Measurements from ENCODE around the gene PUM1.
"Not testable (repeated sequence)": the region's sequence is repeated elsewhere in the genome, so short reads cannot be mapped to it uniquely, and the experiment has no call there.

The PUM1 gene

DNA sequence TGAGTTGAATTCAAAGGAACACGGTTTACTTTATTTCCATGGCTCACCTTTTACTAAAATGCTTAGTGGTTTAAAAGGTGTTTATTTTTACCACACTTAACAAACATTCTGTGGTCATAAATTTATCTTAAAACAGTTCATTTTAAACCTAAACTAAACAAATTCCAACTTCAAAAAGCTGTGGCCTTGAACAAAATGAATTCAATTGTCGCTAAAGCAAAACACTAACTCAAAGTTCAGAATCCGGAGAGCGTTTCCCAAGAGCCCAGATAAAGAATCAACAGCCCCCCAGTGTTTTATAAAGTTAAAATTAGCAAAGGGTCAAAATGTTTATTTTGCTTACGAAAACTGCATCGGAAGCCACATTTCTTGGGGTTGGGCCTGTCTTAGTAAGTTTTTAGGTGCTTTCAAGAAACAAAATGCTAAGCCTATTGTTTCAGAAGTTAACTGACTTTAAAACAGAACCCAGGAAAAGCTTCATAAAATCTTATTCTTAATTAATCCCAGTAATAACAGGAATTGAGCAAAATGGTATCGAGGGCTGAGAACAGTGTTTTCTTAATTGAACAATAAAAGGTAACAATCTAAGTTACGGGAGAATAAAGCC, 1.3 kb downstream of the PUM1 start:
- DNase-seq (ENCODE audit: low spot score), result no peak

DNA sequence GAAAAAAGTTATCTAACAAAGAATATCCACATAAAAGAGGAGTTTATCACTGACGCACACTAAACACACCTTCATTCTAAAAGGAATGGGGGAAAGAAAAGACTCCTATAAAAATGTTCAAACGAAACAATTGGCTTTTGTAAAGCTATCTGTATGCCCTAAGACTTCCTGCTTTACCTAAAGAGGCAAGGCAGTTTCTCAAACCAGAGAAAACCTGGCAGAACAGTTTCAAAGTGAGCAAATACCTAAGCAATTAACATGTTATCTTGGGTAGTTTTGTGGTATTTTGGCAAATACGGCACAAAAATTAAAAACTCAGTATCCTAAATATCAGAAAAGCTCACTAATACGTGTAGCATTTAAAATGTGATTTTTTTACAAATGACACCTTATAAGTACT, 1.9 kb downstream of the PUM1 start:
- DNase-seq (ENCODE audit: low spot score), result no peak

DNA sequence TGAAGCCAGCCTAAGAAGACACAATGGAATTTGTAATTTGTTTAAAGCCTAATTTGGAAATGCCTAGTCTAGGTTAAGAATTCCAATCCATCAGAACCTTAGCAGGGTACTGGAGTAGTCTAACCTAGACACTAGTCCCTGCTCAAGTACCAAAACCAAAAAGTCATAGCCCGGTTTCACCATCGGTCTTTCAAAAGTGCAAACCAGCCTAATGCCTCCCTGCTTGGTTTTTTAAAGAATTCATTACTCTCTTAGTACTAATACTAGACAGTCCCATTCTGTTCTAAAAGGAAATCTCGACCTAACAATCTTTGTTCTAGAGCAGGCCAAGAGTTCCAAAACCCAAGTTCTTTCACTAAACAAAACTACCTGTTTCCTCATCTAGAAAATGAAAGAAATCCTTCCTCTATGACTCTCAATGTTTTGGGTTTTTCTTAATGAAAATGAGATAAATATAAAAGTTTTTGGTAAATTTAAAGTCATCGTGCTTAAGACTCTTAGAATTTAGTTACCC, 2.6 kb downstream of the PUM1 start:
- DNase-seq (ENCODE audit: low spot score), result no peak

DNA sequence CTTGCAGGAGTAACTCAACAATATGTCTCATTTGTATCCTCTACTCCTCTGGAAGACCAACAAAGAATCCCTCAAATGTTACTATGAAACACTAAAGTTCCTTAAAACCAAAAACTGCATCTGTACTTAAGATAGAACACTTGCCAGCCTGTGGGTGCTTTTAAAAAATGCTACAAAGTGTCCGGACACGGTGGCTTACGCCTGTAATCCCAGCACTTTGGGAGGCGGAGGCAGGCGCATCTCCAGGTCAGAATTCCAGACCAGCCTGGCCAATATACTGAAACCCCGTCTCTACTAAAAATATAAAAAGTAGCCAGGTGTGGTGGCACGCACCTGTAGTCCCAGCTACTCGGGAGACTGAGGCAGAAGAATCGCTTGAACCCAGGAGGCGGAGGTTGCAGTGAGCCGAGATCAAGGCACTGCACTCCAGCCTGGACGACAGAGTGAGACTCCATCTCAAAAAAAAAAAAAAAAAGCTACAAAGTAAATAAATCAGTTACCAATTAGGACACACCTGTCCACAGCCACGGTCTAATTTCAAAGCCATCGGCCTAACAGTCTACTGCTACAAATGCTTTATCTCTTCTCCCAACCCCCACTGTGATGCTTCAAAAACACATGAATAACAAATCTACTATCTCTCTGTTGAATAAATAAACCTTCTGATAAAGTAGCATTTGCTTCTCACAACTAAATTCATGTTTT, 3.2 kb downstream of the PUM1 start:
- not testable (repeated sequence) for DNase-seq (ENCODE audit: low spot score)

DNA sequence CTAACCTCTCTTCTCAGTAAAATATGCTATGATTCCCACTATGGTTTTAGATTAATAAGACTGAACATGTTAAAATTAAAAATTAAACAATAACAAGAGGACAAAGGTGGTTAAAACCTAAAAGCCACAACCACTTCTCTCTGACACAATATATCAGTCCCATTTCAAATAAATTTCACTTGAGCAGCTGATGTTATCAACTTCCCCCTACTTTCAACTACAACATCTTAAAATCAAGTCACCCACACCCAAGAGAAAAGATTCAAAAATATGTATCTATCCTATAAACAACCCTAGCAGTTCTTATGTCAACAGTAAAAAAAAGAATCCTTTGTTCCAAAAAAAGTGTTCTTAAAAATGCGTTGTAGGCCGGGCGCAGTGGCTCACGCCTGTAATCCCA, 7.5 kb downstream of the PUM1 start:
- no peak for DNase-seq (ENCODE audit: low spot score)

DNA sequence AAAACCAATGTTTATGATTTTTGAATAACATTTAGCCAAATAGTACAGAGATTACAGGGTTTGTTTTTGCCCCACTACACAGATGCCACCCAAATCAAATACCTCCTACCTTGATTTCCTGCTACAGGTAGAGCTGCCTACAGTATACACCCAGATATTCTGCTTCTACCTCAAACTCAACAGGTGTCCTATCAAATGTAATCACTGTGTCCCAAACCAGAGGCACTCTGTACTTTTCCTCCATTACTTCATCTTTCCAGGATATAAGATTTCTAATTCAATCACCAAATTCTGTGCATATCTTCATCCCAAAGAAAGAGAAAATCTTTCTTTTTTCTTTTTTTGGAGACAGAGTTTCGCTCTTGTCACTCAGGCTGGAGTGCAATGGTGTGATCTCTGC, 9.6 kb downstream of the PUM1 start:
- DNase-seq (ENCODE audit: low spot score), result no peak

DNA sequence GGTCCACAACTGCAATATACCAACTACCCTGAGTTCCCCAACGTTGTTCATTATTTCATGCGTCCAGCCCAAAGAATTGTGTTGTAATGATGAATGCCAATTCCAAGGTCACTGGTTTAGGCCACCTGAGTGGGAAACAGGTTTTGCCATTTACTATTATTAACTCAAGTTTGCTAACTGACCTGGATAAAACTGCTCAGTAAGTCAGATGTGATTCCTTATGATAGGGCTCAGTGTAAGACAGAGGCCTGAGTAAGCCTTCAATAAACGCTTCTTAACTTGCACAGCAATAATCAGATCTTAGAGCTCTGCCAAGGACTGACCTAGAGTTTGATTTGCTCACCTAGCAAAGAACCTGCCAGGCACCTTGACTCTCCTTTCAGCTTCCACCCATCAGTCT, 10.0 kb downstream of the PUM1 start:
- DNase-seq (ENCODE audit: low spot score), result no peak

DNA sequence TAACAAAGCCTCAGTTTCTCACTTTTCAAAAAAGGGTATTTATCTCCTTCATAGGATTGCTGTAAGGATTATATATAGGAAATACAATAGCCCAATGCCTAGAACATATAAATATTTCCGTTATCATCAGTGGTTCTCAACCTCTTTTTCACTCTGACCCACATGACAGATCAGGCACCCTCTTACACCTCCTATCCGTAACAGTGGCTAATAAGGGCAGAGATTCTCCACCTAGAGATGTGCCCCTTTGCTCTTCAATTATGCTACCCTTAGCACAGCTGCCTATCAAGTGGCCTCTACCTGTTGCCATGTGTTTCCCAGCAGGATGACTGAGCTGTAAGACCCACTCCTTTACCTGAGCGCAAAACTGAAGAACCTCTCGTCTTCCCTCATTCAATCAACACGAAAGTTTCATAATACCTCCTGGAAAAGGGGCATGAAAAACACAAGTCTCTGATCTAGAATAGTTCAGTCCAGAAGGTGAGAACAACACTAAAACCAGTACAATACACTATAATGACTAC, 10.5 kb downstream of the PUM1 start:
- no peak for DNase-seq (ENCODE audit: low spot score)

DNA sequence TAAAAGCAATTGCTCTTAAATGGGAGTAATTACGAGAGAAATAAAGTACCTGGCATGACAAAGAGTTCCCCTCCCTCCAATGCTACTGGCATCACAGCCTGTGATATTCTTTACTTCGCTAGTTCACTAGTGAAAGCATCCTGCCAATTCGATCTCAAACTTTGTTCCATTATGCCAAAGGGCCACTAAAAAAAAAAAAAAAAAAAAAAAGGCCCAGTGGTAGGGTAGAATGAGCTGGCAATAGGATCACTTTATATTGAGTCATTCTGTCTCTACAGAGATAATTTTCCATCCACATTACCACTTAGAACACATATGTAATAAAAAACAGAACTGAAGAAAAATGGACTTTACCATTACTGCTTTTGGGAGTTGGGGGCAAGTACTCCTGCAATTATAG, 11.2 kb downstream of the PUM1 start:
- no peak for DNase-seq (ENCODE audit: low spot score)

DNA sequence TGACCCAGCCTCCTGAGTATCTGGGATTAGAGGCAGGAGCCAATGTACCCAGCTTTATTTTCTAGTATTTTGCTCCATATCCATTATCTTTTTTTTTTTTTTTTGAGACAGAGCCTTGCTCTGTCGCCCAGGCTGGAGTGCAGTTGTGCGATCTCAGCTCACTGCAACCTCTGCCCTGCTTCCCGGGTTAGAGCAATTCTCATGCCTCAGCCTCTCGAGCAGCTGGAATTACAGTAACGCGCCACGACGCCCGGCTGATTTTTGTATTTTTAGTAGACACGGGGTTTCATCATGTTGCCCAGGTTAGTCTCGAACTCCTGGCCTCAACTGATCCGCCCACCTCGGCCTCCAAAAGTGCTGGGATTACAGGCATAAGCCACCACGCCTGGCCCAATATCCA, 12.9 kb downstream of the PUM1 start:
- not testable (repeated sequence) for DNase-seq (ENCODE audit: low spot score)

DNA sequence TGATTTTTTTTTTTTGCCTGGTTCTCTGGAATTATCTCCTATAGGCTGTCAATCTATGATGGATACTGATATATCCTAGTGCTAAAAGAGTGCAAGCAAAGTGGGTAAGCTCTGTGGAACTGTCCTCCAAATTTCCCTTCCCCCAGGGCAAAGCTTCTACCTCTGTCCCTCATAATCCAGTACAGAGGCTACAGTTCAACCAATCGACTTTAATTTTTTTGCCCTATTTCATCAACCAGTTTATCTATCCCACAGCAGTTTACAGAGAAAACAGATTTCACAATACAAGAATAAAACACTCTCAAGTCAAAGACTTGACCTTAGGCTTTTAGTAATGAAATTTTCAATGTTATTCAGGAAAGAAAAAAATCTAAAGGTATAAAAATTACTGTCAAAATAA, 13.9 kb downstream of the PUM1 start:
- no peak for DNase-seq (ENCODE audit: low spot score)

DNA sequence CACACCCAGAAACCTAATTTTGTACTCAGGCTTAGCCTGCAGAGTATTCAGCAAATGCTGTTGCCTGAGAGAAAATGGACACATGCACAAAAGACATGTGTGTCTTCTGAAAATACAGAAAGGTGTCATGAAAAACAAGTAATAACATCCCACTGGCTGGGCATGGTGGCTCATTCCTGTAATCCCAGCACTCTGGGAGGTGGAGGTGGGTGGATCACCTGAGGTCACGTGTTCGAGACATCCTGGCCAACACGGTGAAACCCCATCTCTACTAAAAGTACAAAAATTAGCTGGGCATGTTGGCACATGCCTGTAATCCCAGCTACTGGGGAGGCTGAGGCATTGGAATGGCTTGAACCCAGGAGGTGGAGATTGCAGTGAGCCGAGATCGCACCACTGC, 18.0 kb downstream of the PUM1 start:
- DNase-seq (ENCODE audit: low spot score), result not testable (repeated sequence)

DNA sequence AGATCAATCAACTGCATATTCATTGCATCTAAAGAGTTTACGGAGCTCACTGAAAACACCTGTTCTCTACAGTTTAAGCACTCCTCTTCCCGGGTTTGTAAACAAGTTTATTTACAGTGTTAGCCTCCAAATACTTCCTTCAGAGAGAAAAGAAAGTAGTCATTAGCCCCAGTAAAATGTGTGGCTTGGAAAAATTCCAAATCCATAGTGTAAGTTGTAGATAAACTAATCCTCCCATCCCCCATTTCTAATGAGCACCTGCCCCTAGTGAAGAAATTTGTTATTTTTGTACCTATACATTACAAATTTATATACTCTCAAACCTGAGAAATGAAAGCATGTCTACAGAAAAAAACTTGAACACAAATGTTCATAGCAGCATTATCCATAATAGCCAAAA, 21.9 kb downstream of the PUM1 start:
- DNase-seq (ENCODE audit: low spot score), result no peak

DNA sequence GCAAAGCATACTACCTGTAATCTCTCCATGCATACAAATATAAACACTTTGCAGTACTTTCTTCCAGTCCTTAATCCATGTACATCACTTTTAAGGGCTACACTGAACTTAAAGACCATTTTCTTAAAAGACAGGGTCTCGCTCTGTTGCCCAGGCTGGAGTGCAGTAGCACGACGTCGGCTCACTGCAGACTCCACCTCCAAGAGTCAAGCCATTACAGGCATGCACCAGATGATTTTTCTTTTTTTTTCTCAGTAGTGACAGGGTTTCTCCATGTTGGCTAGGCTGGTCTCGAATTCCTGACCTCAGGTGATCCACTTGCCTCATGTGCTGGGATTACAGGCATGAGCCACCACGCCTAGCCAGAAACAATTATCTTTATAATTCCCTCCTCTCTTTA, 22.9 kb downstream of the PUM1 start:
- no peak for DNase-seq (ENCODE audit: low spot score)

DNA sequence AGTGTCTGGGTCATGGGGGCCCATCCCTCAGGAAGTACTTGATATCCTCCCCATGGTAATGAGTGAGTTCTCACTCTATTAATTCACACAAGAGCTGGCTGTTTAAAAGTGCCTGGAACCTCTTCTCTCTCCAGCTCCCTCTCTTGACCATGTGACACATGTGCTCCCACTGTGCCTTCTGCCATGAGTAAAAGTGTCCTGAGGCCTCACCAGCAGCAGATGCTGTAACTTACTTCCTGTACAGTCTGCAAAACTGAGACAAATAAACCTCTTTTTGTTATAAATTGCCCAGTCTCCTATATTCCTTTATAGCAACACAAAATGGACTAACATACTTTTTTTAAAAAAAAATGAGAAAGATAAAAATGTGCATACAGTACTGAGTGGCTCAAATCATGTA, 24.0 kb downstream of the PUM1 start:
- no peak for DNase-seq (ENCODE audit: low spot score)

DNA sequence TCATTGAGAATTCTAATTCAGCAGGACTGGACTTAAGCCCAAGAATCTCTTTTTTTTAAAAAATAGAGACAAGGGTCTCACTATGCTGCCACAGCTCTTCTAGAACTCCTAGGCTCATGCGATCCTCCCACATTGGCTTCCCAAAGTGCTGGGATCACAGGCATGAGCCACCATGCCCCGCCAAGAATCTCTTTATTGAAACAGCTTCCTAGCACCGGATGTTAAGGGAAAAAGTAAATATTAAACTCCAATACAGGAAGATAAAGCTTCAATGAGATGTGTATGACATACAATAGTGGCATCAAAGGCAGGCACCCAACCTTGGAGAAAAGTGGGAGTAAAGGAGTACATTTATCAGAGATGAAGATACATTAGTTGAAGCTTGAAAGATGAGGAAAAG, 25.5 kb downstream of the PUM1 start:
- DNase-seq (ENCODE audit: low spot score), result no peak

DNA sequence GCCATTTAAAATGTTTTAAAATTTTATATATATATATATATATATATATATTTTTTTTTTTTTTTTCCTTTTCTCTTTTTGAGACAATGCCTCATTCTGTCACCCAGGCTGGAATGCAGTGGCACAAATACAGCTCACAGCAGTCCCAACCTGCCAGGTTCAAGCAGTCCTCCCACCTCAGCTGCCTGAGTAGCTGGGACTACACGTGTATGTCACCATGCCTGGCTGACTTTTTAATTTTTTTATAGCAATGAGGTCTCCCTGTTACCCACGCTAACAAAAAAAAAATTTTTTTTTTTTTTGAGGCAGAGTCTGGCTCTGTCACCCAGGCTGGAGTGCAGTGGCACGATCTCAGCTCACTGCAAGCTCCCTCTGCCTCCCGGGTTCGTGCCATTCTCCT, 26.6 kb downstream of the PUM1 start:
- DNase-seq (ENCODE audit: low spot score), result not testable (repeated sequence)

DNA sequence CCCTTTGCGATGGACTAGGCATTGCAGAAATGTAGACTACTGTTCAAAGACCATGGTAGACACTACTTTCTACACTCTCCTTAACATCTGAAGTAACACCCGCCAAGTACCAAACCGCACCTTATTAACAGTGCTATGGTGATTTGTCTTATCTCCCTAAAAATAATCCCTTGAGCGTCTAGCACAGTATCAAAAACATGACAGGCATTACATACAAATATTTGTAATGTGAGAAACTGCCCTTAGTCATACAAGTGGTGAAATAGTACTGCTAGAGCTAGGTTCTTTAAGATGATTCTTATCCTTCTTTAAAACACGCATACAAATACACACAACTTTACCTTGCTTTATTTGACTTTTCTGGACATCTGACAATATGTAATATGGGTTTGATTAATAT, 27.2 kb downstream of the PUM1 start:
- no peak for DNase-seq (ENCODE audit: low spot score)

DNA sequence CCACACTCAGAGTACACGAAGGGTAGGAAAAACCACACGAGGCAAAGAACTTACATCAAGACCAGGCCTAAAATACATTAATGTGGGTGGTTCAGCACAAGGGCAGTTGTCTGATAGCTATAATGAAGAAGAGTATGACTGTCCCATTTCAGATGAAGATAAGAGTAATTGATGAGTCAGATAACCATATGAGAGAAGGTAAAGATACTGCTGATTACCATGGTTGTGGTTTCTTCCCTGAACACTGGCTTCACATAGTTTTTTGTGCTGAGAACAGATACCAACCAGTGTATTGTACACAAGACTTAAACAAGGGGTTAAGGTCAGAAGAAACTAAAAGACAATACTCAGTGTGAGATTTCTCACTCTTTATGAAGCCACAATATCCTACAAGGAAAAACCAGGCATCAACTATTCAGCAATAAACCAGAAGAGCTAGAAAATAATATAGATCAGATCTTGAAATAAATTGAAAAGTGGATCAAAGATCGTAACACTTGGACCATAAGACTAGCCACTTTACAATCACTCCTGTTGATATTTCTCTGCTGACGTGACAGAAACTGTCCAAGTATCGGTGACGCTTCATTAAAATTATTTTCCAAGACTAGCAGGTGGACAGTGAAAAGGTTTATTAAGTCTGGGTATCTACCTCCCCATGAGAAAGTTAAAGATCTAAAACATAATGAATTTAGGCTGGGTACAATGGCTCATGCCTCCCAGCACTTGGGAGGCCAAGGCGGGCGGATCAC, 28.6 kb downstream of the PUM1 start:
- no peak for DNase-seq (ENCODE audit: low spot score)

DNA sequence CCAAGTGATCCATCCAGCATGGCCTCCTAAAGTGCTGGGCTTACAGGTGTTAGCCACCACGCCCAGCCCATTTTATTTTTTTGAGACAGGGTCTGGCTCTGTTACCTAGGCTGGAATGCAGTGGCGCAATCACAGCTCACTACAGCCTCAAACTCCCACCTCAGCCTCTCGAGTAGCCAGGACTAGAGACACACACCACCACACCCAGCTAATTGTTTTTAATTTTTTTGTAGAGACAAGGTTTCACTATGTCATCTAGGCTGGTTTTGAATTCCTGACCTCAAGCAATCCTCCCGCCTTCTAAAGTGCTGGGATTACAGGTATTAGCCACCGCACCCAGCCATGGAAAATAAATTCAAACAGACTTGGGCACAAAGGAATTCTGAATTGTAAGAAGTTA, 31.9 kb downstream of the PUM1 start:
- no peak for DNase-seq (ENCODE audit: low spot score)

DNA sequence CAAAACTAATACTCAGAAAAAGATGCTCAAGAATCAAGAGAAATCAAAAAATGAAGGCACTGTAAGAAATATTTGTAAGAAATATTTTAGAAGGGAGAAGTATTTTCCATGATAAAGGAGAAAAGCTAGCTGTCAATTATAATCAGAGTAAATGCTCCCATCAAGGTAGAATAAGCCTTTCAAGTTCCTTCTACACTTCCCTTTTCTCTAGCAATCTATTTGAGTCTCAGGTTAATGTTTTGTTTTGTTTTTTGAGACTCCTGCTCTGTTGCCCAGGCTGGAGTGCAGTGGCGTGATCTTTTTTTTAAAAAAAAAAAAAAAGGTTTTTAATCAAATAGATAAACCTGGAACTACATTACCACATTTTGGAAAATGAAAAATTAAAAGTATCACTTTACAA, 33.3 kb downstream of the PUM1 start:
- no peak for DNase-seq (ENCODE audit: low spot score)

DNA sequence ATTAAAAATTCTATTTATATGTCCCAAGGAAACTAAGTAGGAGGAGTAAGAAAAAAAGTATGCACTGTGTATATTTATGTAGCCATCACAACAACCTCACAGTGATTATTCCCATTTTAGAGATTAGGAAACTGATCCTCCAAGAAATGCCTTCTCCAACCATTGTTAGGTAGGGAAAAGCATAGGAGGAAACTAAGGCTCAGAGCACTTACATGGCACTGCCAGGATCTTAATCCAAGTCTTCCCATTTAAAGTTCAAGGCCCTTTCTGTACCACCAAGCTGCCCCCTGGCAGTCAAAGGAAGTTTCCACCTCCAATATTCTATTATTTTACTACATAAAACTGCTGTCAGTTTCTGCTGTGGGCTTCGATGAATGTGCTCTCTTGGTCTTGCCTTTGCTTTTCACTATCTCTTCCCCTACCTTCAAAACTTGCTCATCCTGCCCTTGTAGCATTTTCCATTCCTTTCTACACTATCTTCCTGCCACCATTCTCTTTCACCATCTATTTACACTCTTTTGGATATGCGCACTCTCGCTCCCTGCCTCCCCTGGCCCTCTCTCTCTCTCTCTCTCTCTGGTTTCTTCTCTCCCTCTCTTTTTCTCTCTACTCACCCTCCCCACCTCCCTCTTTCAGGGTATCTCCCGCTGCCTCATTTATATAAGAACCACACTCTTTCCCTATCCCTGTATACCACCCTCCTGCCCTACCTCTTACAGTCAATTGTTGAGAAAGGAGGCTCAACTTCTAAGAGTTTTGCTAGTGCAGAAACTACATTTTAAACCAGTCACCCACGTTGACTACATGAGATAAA, 34.0 kb downstream of the PUM1 start:
- DNase-seq (ENCODE audit: low spot score), result peak; percentile 15

All from iPS-NIHi11 (cell line).